Measurements from ENCODE around the gene OBSCN.

GRCh38 chr1:228337711-228338520 is 130.1 kb downstream of the OBSCN start:
- no peak for TF ChIP-seq NR2F1 (conservative IDR thresholded peaks at IDR 0.05)
- TF ChIP-seq EZH2 (IDR thresholded peaks at IDR 0.05; ENCODE audit: borderline replicate concordance, control insufficient read depth, low read depth, low read length), result no peak
- TF ChIP-seq KDM1A (IDR thresholded peaks at IDR 0.05; ENCODE audit: borderline replicate concordance), result no peak
- no peak for TF ChIP-seq LARP7 (IDR thresholded peaks at IDR 0.05)
- no peak for TF ChIP-seq CTCF (IDR thresholded peaks at IDR 0.05 in 2 of 3, conservative IDR thresholded peaks at IDR 0.05 in 1 of 3; ENCODE audit: control insufficient read depth in 2 of 3, extremely low read depth in 1 of 3, insufficient read depth in 1 of 3, low read depth in 3 of 3, low read length in 3 of 3)
- no peak for TF ChIP-seq RAD21 (IDR thresholded peaks at IDR 0.05; ENCODE audit: insufficient read depth, low read depth, low read length)
- no peak for TF ChIP-seq USF1 (IDR thresholded peaks at IDR 0.05; ENCODE audit: borderline replicate concordance, extremely low read length, insufficient read depth, low read depth, low read length)
- no peak for TF ChIP-seq CUX1 (IDR thresholded peaks at IDR 0.05; ENCODE audit: insufficient replicate concordance, low read depth, low read length)
- no peak for TF ChIP-seq RFX5 (IDR thresholded peaks at IDR 0.05; ENCODE audit: low read depth, low read length)
- TF ChIP-seq NR2C2 (IDR thresholded peaks at IDR 0.05; ENCODE audit: borderline replicate concordance, control insufficient read depth, insufficient read length, low read depth), result no peak
